Measurements from ENCODE around the gene SLC35G1.

SLC35G1 gene

DNA sequence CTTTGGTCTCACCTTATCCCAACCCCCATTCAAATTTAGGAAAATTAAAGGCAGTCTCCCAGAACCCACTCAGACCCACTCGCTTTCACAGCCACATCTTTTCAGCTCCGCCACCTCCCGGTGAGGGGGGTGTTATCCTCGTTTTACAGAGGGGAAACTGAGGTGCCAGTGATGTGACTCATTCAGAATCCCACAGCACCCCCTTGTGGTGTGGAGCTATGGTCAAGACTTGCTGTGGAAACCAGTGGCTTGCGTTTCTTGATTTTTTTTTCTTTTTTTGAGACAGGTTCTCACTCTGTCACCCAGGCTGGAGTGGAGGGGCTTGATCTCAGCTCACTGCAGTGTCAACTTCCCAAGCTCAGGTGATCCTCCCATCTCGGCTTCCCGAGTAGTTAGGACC, 27.6 kb downstream of the SLC35G1 start:
- Histone ChIP-seq H3K36me3 (ENCODE audit: insufficient read depth, low read depth, low read length) (no peaks in the 10 kb centered on the region), H3K4me1 (ENCODE audit: insufficient read depth, low read length) (no peaks in the 10 kb centered on the region), H3K9me3 (ENCODE audit: insufficient read depth, low read depth, low read length) (no peaks in the 10 kb centered on the region), H3K27ac (ENCODE audit: low read length) (no peak overlapping the region), H3K9ac (ENCODE audit: low read depth, low read length) (no peak overlapping the region), H3K4me3 (ENCODE audit: low read length) (no peak overlapping the region), H3K27me3 (ENCODE audit: insufficient read depth, low read length) (no peaks in the 10 kb centered on the region)

DNA sequence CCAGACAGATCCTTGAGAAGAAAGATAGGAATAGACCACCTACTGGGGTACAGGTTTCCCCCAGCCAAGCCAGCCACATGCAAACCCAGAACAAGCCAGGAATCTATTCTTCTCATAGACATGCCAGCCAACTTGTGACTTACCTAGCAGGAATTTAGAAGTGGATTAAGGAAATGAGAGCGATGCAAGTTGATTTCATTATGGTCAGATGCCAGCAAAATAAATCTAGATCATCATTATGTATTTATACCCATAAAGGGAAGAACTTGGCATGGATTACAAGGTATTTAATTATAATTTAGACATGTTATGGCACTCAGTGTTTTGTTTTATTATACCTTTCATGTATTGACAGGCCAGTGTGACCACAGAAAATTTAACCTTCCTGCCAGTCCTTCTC, 32.8 kb downstream of the SLC35G1 start:
- Histone ChIP-seq H3K27me3 (ENCODE audit: insufficient read depth, low read length) (no peaks in the 10 kb centered on the region), H3K4me3 (ENCODE audit: low read length) (no peak overlapping the region), H3K9me3 (ENCODE audit: insufficient read depth, low read depth, low read length) (no peaks in the 10 kb centered on the region; the same call in 1 of the 2 replicates), H3K9ac (ENCODE audit: low read depth, low read length) (no peak overlapping the region), H3K36me3 (ENCODE audit: insufficient read depth, low read depth, low read length) (no peaks in the 10 kb centered on the region), H3K27ac (ENCODE audit: low read length) (no peak overlapping the region), H3K4me1 (ENCODE audit: insufficient read depth, low read length) (no peaks in the 10 kb centered on the region)

DNA sequence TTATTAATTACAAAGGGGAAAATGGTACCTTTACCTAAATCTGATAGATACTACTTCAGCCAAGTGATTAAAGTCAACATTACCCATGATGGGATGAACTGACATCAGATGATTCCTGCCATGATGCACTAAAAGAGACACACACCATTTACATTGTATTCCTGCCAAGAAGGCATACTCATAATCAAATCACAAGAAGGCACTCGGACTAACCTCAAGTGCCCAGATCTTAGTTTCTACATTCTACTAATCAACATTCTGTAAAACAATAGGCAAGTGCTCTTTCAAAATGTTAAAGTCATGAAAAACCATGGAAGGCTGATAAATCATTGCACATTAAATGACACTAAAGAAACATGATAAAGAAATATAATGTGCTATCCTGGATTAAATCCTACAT, 44.4 kb downstream of the SLC35G1 start:
- H3K9ac ChIP-seq (ENCODE audit: low read depth, low read length) = no peak overlapping the region
- no peaks in the 10 kb centered on the region for H3K27me3 ChIP-seq (ENCODE audit: insufficient read depth, low read length)
- H3K36me3 ChIP-seq (ENCODE audit: insufficient read depth, low read depth, low read length) = no peaks in the 10 kb centered on the region
- no peak overlapping the region for H3K27ac ChIP-seq (ENCODE audit: low read length)
- H3K4me1 ChIP-seq (ENCODE audit: insufficient read depth, low read length) = no peaks in the 10 kb centered on the region
- 0 out of 2 replicates have a peak, but pooled peaks cover 3% of the 10 kb centered on the region for H3K9me3 ChIP-seq (ENCODE audit: insufficient read depth, low read depth, low read length)
- H3K4me3 ChIP-seq (ENCODE audit: low read length) = no peak overlapping the region

DNA sequence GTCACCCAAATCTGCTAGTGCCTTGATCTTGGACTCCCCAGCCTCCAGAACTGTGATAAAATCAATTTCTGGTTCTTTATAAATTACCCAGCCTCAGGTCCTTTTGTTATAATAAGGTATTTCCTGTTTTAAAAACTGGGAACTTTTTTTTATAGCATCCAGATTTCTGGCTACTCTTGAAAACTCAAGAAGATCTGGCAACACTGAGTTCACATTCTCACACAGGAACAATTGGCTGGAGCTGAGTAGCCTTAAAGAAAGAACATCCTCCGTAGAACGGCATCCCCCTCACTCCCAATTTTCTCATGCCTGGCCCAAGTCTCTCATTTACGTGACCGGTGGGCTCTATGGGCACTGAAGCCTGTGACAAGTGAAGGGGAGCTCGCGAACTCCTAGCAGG, 47.1 kb downstream of the SLC35G1 start:
- Histone ChIP-seq H3K4me3 (ENCODE audit: low read length) (no peak overlapping the region), H3K27me3 (ENCODE audit: insufficient read depth, low read length) (no peaks in the 10 kb centered on the region), H3K9me3 (ENCODE audit: insufficient read depth, low read depth, low read length) (0 out of 2 replicates have a peak, but pooled peaks cover 3% of the 10 kb centered on the region), H3K27ac (ENCODE audit: low read length) (no peak overlapping the region), H3K36me3 (ENCODE audit: insufficient read depth, low read depth, low read length) (no peaks in the 10 kb centered on the region), H3K9ac (ENCODE audit: low read depth, low read length) (no peak overlapping the region), H3K4me1 (ENCODE audit: insufficient read depth, low read length) (no peaks in the 10 kb centered on the region)

DNA sequence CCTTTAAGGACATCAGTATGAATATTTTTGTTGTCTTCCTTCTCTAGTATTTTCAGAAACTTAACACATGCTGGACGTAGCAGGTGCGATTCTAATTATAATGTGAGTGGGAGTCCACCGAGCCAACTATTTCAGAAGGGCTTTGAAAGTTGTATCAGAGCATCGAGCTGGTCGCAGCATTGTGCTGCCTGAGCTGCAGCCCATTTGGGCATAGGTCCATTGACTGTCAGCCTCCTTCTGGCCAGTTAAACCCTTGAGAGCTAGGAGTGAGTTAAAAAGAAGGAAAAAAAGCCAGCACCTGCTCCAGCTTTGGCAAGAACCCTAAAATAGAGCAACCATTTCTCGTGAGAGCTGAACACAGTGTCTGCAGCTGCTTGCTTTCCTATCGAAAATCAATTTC, 47.8 kb downstream of the SLC35G1 start:
- Histone ChIP-seq H3K9me3 (ENCODE audit: insufficient read depth, low read depth, low read length) (0 out of 2 replicates have a peak, but pooled peaks cover 3% of the 10 kb centered on the region), H3K4me1 (ENCODE audit: insufficient read depth, low read length) (no peaks in the 10 kb centered on the region), H3K9ac (ENCODE audit: low read depth, low read length) (no peak overlapping the region), H3K36me3 (ENCODE audit: insufficient read depth, low read depth, low read length) (no peaks in the 10 kb centered on the region), H3K4me3 (ENCODE audit: low read length) (no peak overlapping the region), H3K27me3 (ENCODE audit: insufficient read depth, low read length) (no peaks in the 10 kb centered on the region), H3K27ac (ENCODE audit: low read length) (no peak overlapping the region)

DNA sequence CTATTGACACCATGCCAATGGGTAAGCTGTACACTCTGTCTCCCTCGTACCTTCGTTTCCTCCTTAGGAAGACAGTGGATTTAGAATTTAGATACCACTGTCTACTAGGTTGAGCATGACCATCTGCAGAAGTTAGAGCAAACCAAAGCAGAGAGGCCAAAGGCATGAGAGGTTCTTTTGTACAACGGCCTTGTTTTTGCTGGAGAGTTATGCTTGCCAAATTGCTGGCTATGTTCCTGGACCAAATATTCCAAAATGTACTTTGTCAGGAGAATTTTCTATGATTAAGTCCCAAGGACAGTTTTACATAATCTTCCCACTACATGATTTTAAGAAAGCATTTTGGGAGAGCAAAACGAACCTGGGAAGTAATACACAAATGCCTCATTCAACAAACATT, 52.0 kb downstream of the SLC35G1 start:
- no peak overlapping the region for H3K9ac ChIP-seq (ENCODE audit: low read depth, low read length)
- H3K4me3 ChIP-seq (ENCODE audit: low read length) = no peak overlapping the region
- no peaks in the 10 kb centered on the region for H3K27me3 ChIP-seq (ENCODE audit: insufficient read depth, low read length)
- H3K9me3 ChIP-seq (ENCODE audit: insufficient read depth, low read depth, low read length) = no peaks in the 10 kb centered on the region
- no peaks in the 10 kb centered on the region for H3K4me1 ChIP-seq (ENCODE audit: insufficient read depth, low read length)
- no peaks in the 10 kb centered on the region for H3K36me3 ChIP-seq (ENCODE audit: insufficient read depth, low read depth, low read length)
- no peak overlapping the region for H3K27ac ChIP-seq (ENCODE audit: low read length)

DNA sequence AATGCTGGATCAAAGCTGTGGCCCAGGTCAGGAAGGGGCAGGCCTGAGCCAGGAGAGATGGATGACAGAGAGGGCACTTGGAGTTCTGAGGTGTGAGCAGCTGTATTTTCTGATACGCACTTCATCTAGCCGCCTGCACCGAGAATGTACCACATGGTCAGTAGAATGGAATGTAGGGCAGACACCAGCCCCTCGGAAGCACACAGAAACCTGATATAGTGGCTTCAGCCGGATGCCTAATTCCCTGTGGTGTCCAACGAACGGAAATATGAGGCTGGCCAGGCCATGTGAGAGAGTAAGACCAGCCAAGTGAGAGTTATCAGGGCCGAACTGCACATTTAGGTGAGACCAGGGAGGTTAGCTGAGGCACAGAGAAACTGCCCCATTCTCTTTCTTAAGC, 53.3 kb downstream of the SLC35G1 start:
- Histone ChIP-seq H3K27ac (ENCODE audit: low read length) (no peak overlapping the region), H3K4me1 (ENCODE audit: insufficient read depth, low read length) (no peaks in the 10 kb centered on the region), H3K9ac (ENCODE audit: low read depth, low read length) (no peak overlapping the region), H3K9me3 (ENCODE audit: insufficient read depth, low read depth, low read length) (no peaks in the 10 kb centered on the region), H3K36me3 (ENCODE audit: insufficient read depth, low read depth, low read length) (no peaks in the 10 kb centered on the region), H3K27me3 (ENCODE audit: insufficient read depth, low read length) (no peaks in the 10 kb centered on the region), H3K4me3 (ENCODE audit: low read length) (no peak overlapping the region)

DNA sequence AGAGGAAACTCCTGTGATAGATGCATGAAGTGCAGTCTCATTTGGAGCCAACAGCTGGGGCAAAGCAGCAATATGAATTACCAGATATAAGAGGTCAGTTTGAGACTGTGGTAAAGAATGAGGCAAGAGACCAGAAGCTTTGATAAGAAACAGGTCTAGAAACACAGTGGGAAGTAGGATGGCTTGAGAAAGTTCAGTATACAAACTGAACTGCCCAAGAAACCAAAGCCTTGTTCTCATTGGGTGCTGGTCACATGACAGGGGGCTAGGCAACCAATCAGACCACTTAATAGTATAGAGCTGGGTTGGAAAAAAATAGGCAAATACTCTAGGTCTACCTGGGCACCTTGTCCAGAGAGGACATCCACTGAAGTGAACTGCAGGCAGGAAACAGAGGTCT, 53.7 kb downstream of the SLC35G1 start:
- Histone ChIP-seq H3K36me3 (ENCODE audit: insufficient read depth, low read depth, low read length) (no peaks in the 10 kb centered on the region), H3K27me3 (ENCODE audit: insufficient read depth, low read length) (no peaks in the 10 kb centered on the region), H3K9me3 (ENCODE audit: insufficient read depth, low read depth, low read length) (no peaks in the 10 kb centered on the region), H3K9ac (ENCODE audit: low read depth, low read length) (no peak overlapping the region), H3K27ac (ENCODE audit: low read length) (no peak overlapping the region), H3K4me3 (ENCODE audit: low read length) (no peak overlapping the region), H3K4me1 (ENCODE audit: insufficient read depth, low read length) (no peaks in the 10 kb centered on the region)

DNA sequence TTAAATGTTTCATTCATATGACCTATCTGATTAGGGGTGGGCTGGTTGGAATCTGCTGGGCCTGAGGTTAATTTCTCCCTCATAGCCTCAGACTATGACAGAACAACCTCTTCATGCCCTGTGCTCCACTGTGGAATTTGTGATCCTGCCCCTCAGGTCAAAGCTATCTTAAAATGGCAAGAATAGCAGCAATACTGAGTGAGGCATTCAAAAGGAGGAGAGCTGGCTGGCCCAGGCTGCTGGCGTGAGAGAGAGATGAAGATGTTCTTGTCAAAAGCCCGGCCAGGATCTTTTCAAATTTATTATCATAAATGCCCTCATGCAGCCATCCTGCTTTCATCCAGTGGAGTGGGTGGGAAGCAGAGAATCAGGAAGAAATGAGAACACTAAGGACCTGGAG, 58.1 kb downstream of the SLC35G1 start:
- no peaks in the 10 kb centered on the region for H3K9me3 ChIP-seq (ENCODE audit: insufficient read depth, low read depth, low read length)
- H3K27ac ChIP-seq (ENCODE audit: low read length) = no peak overlapping the region
- no peaks in the 10 kb centered on the region for H3K4me1 ChIP-seq (ENCODE audit: insufficient read depth, low read length)
- H3K27me3 ChIP-seq (ENCODE audit: insufficient read depth, low read length) = no peaks in the 10 kb centered on the region
- no peak overlapping the region for H3K9ac ChIP-seq (ENCODE audit: low read depth, low read length)
- H3K4me3 ChIP-seq (ENCODE audit: low read length) = no peak overlapping the region
- H3K36me3 ChIP-seq (ENCODE audit: insufficient read depth, low read depth, low read length) = no peaks in the 10 kb centered on the region
